SU-DHL-6 (cell line): ENCODE measurements around the gene PPARA.

ENCODE experiments used
- H2AFZ ChIP-seq: fragments of 200-600 bp; sonication (generic); 2 replicates; pipeline ENCODE4 v1.6.1; 2014; ENCODE audit warnings: low read depth, mild to moderate bottlenecking, moderate library complexity, mixed read lengths, antibody characterized with exemption, low read length; ENCODE audit not compliant: severe bottlenecking
- H3F3A ChIP-seq: fragments of 200-600 bp; shearing (Covaris generic); 2 replicates; pipeline ENCODE4 v1.6.0; 2016; ENCODE audit warnings: antibody characterized with exemption, mild to moderate bottlenecking; ENCODE audit not compliant: insufficient read depth
- H3K27ac ChIP-seq: fragments of 200-600 bp; sonication (generic); 2 replicates; pipeline ENCODE4 v1.5.1; 2016; ENCODE audit warnings: low read depth, mild to moderate bottlenecking, low read length, moderate library complexity, mixed read lengths
- H3K27me3 ChIP-seq: fragments of 200-600 bp; sonication (generic), shearing (Covaris generic); 2 replicates; pipeline ENCODE4 v1.6.0; 2014; ENCODE audit warnings: mild to moderate bottlenecking, low read length
- H3K36me3 ChIP-seq: fragments of 200-600 bp; sonication (generic); 2 replicates; pipeline ENCODE4 v1.6.1; 2014; ENCODE audit warnings: mild to moderate bottlenecking, low read length, mixed read lengths
- H3K4me2 ChIP-seq: fragments of 300-600, 200-600 bp; shearing (Covaris generic), sonication (generic); 2 replicates; pipeline ENCODE4 v1.6.0; 2014; ENCODE audit warnings: low read length, low read depth, mild to moderate bottlenecking; ENCODE audit not compliant: poor library complexity, severe bottlenecking
- H3K4me3 ChIP-seq: fragments of 200-600 bp; sonication (generic); 2 replicates; pipeline ENCODE4 v1.5.1; 2014; ENCODE audit warnings: antibody characterized with exemption, low read length, mild to moderate bottlenecking, mixed read lengths; ENCODE audit not compliant: insufficient read depth, poor library complexity, severe bottlenecking
- H3K79me2 ChIP-seq: fragments of 200-600 bp; sonication (generic); 2 replicates; pipeline ENCODE4 v1.6.1; 2014; ENCODE audit warnings: mild to moderate bottlenecking, low read length, moderate library complexity; ENCODE audit not compliant: insufficient read depth
- H3K9ac ChIP-seq: fragments of 200-600 bp; sonication (generic); 2 replicates; pipeline ENCODE4 v1.7.0; 2014; ENCODE audit warnings: mild to moderate bottlenecking, low read length
- H3K9me2 ChIP-seq: fragments of 200-600 bp; sonication (generic); replicated peaks from 2 replicates; pipeline ENCODE4 v1.6.1; 2014; ENCODE audit warnings: low read length; ENCODE audit not compliant: insufficient read depth
- H3K9me3 ChIP-seq: fragments of 200-600 bp; sonication (generic); 2 replicates; pipeline ENCODE4 v1.6.1; 2014; ENCODE audit warnings: low read length, mixed read lengths; ENCODE audit not compliant: insufficient read depth
- H4K20me1 ChIP-seq: fragments of 200-600 bp; sonication (generic); 2 replicates; pipeline ENCODE4 v1.6.1; 2014; ENCODE audit warnings: low read depth, mild to moderate bottlenecking, antibody characterized with exemption, low read length, moderate library complexity, mixed read lengths
- EZH2phosphoT487 ChIP-seq: fragments of 200-600 bp; sonication (generic), shearing (Covaris generic); conservative IDR thresholded peaks from 2 replicates; pipeline ENCODE4 v1.6.1; 2018; ENCODE audit warnings: mild to moderate bottlenecking, antibody characterized with exemption, low read length, moderate library complexity, mixed read lengths
- TF ChIP-seq, protein P1 (sequence below): fragments of 200-600 bp; sonication (generic); IDR thresholded peaks from one replicate; pipeline ENCODE4 v1.5.1; 2017; ENCODE audit warnings: antibody characterized with exemption, mild to moderate bottlenecking, low read length, moderate library complexity; ENCODE audit not compliant: insufficient read depth, poor library complexity, severe bottlenecking

PPARA gene

DNA sequence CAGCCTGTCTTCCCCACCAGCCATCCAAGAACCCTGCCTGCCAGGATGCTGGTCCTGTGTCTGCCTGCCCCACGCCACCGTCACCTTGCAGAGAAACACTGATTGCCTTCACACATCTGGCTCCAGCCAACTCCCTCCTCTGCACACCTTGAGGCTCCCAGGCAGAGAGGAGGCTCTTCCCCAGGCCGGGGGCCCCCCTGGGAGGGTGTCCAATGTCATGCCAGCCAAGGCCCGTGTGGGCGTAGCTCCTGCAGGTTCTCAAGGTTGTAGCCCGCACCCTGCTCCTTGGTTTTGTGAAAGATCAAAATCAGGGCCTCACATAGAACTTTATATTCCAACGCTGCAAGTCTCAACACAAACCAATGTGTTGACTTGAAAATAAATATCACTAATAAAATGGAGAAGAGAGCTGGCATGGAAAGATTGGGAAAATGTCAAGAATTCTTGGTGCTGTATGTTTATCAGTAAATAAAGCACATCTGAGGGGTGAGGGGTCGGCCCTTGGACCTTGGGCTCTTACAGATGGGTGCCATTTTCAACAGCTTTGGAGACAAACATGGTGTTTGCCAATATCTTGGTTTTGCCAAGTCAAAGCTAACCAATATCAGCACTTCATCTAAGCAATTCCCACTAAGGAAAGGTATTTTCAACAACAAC is 6.7 kb upstream of the PPARA start:
- Histone ChIP-seq H3K9me2 (no peaks in the 10 kb centered on the region), H3K36me3 (no peaks in the 10 kb centered on the region), H3K27me3 (no peaks in the 10 kb centered on the region), H3K9ac (no peak overlapping the region), H3K4me2 (no peak overlapping the region), H2AFZ (no peak overlapping the region), H3K9me3 (no peaks in the 10 kb centered on the region), H3K79me2 (no peaks in the 10 kb centered on the region), H3K4me3 (no peak overlapping the region), H3K27ac (no peak overlapping the region), H3F3A (no peaks in the 10 kb centered on the region), H4K20me1 (no peaks in the 10 kb centered on the region)
- TF ChIP-seq, protein P1, sequence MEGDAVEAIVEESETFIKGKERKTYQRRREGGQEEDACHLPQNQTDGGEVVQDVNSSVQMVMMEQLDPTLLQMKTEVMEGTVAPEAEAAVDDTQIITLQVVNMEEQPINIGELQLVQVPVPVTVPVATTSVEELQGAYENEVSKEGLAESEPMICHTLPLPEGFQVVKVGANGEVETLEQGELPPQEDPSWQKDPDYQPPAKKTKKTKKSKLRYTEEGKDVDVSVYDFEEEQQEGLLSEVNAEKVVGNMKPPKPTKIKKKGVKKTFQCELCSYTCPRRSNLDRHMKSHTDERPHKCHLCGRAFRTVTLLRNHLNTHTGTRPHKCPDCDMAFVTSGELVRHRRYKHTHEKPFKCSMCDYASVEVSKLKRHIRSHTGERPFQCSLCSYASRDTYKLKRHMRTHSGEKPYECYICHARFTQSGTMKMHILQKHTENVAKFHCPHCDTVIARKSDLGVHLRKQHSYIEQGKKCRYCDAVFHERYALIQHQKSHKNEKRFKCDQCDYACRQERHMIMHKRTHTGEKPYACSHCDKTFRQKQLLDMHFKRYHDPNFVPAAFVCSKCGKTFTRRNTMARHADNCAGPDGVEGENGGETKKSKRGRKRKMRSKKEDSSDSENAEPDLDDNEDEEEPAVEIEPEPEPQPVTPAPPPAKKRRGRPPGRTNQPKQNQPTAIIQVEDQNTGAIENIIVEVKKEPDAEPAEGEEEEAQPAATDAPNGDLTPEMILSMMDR = no peak
- no peak for TF ChIP-seq EZH2phosphoT487

GRCh38 chr22:46145361-46145851 is 4.9 kb upstream of the PPARA start:
- Histone ChIP-seq H3K9me2 (no peaks in the 10 kb centered on the region), H3F3A (no peaks in the 10 kb centered on the region), H2AFZ (no peak overlapping the region), H3K27me3 (no peaks in the 10 kb centered on the region), H3K9me3 (no peaks in the 10 kb centered on the region), H3K9ac (no peak overlapping the region), H4K20me1 (no peaks in the 10 kb centered on the region), H3K36me3 (no peaks in the 10 kb centered on the region), H3K79me2 (no peaks in the 10 kb centered on the region), H3K27ac (no peak overlapping the region), H3K4me2 (no peak overlapping the region), H3K4me3 (no peak overlapping the region)
- no peak for TF ChIP-seq EZH2phosphoT487
- TF ChIP-seq, protein P1 = no peak

DNA sequence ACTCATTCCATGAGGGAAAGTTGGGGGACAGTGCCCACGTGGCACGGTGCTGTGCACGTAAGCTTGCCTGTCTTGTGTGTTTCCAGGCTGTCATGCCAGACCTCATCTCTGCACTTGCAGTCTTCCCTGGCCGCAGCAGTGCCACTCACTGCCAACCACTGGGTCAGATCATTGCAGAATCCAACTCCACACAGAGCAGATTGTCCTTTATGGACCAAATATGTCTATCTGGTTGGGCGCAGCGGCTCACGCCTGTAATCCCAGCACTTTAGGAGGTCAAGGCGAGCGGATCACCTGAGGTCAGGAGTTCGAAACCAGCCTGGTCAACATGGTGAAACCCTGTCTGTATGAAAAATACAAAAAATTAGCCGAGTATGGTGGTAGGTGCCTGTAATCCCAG is 4.4 kb upstream of the PPARA start:
- Histone ChIP-seq H2AFZ (no peak overlapping the region), H3K4me3 (no peak overlapping the region), H3K36me3 (no peaks in the 10 kb centered on the region), H3K9me2 (no peaks in the 10 kb centered on the region), H3K4me2 (no peak overlapping the region), H3K27ac (no peak overlapping the region), H4K20me1 (no peaks in the 10 kb centered on the region), H3K9ac (no peak overlapping the region), H3K27me3 (no peaks in the 10 kb centered on the region), H3F3A (no peaks in the 10 kb centered on the region), H3K9me3 (no peaks in the 10 kb centered on the region), H3K79me2 (no peaks in the 10 kb centered on the region)
- TF ChIP-seq, protein P1 = no peak
- TF ChIP-seq EZH2phosphoT487 = no peak
